Activated T-helper 17 cell treated with anti-CD3 and anti-CD28 coated beads, Interleukin-2, amount 50 U/mL, for 72 hours (primary cell): Measurements from ENCODE around the gene SPI1. TPM values are rescaled to one million over a fixed set of nuclear protein-coding genes. Genes with fewer than 3 reads are reported as not detected.
A peak's percentile ranks its signal among the peaks of the same experiment; 100 is the strongest.

Source experiments
- ATAC-seq: fragments of 150-1000 bp; cut with Tn5 transposase; replicated peaks from 2 replicates; pipeline ENCODE4 v1.10.0; 2021; ENCODE audit warnings: mild to moderate bottlenecking, moderate library complexity
- H3K27ac Mint-ChIP-seq: one replicate; pipeline ENCODE4 v1.8.0; 2022; ENCODE audit warnings: mixed read lengths
- H3K27me3 Mint-ChIP-seq: one replicate; pipeline ENCODE4 v1.8.0; 2022; ENCODE audit warnings: mixed read lengths
- H3K36me3 Mint-ChIP-seq: one replicate; pipeline ENCODE4 v1.8.0; 2022; ENCODE audit warnings: low read depth, mild to moderate bottlenecking, mixed read lengths
- H3K4me1 Mint-ChIP-seq: one replicate; pipeline ENCODE4 v1.8.0; 2022; ENCODE audit warnings: mixed read lengths
- H3K4me3 Mint-ChIP-seq: one replicate; pipeline ENCODE4 v1.8.0; 2022; ENCODE audit warnings: mild to moderate bottlenecking, mixed read lengths
- H3K9me3 Mint-ChIP-seq: one replicate; pipeline ENCODE4 v1.8.0; 2022; ENCODE audit warnings: mixed read lengths
- total RNA-seq, 2 donors: library from RNA; stranded (reverse); gene quantifications; one replicate each; pipeline ENCODE4 v1.2.3, GENCODE V29; 2022

SPI1 gene
- total RNA-seq, result under 1 TPM in 1 of 2 donors, not detected in 1; 0.21 TPM

DNA sequence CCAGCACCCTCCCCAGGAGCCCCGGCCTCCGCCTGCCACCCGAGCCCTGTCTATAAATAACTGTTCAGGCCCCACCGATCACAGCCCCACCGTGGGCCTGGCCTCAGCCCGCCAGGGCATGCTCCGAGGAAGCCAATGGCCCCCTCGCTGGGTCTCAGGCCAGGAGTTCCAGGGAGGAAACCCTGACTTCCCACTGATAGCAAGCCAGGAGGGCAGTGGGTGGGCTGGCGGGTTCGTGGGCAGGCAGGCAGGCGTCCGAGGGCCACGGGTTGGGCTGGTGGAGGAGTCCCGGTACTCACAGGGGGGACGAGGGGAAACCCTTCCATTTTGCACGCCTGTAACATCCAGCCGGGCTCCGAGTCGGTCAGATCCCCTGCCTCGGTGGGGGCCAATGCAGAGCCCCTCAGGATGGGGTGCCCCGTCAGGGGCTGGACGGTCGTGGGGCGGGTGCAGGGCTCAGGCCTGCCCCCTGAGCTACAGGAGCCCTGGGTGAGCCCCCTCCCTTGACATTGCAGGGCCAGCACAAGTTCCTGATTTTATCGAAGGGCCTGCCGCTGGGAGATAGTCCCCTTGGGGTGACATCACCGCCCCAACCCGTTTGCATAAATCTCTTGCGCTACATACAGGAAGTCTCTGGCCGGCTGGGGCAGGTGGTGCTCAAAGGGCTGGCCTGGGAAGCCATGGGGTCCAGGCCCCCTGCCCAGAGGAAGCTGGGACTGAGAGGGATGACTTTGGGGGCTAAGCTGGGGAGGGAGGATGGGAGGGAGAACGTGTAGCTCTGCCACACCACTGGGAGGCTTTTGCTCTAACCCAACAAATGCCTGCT, at the start of gene SPI1:
Gene SPI1, minus strand, starts transcription at position 538 of the 826 bp plus-strand sequence. Its CDS starts 194 bp downstream, at position 344.
- ATAC-seq, result no peak
- Mint-ChIP-seq H3K4me3 (no peak within 1 kb of the TSS), H3K4me1 (no peaks in the 10 kb centered on the region), H3K27ac (peak within 1 kb of the TSS; percentile 45), H3K36me3 (no peaks in the 10 kb centered on the region), H3K27me3 (no peaks in the 10 kb centered on the region), H3K9me3 (no peaks in the 10 kb centered on the region)

DNA sequence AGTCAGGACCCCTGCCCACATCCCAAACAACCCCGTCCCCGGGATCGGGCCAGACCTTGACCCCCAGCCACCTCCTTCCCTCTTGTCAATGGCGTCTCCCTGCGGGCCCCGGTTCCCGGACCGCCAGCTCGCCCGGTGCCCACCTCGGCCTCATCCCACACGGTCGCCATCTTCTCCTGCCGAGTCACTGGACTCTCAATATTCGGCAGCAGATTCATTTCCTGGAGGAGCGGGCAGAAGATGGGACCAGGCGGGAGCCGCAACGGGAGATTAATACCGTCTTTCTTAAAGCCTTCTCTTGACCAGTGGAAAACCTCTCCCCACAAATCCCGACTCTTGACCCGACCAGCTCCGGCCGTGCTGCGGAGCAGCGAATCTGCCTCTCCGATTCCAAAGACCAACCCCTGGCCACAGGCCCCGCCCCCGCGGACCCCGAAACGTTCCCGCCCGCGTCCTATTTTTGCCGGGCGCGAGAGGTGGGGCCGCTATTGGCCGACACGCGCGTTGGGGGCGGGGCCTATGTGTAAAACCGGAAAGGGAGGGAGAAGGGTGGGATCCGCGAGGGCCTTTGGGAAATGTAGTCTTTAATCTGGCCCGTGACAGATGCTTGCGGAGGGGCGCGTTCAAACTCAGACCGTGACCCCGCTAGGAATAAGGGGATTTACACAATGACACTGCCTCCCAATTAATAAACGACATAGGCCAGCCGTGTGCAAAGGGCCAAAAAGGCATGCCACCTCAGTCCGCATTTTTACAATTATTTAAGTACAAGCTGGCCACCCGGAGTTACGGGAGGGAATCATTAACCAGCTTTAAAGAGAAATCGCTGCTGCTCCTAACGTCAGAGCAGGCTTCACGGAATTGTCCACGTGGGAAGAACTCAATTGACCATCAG, 48.0 kb upstream of the SPI1 start, which contains the start of gene PSMC3:
Gene PSMC3, minus strand, starts transcription at position 378 of the 895 bp plus-strand sequence. Its CDS starts 160 bp downstream, at position 218.
- Mint-ChIP-seq H3K9me3 (no peaks in the 10 kb centered on the region), H3K27ac (peak within 1 kb of the TSS; percentile 100), H3K27me3 (no peaks in the 10 kb centered on the region), H3K4me1 (peaks cover 9% of the 10 kb centered on the region), H3K4me3 (peak within 1 kb of the TSS; percentile 99), H3K36me3 (peaks cover 52% of the 10 kb centered on the region)
- ATAC-seq, result peak; percentile 97

DNA sequence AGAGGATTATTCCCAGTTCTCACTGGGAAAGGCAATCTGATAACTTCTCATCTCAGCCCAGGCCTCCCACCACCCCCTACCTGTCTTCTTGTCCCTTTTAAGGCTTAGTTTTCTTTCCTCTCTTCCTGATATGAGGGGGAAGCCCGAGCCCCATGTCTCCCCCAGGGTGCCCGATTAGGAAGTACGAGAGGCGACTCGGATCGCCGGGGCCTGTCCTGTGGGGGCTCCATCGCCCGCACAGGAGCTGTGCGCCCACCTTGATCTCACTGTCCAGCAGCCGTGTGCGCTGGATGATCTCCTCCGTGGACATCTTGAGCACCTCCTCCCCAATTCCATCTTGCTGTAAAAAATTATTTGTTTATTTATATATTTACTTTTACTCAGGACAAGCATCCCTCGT, 47.3 kb upstream of the SPI1 start:
- ATAC-seq, result no peak
- Mint-ChIP-seq H3K4me1 (peaks cover 9% of the 10 kb centered on the region), H3K9me3 (no peaks in the 10 kb centered on the region), H3K27me3 (no peaks in the 10 kb centered on the region), H3K27ac (peak overlapping the region; percentile 100), H3K36me3 (peaks cover 59% of the 10 kb centered on the region), H3K4me3 (peak overlapping the region; percentile 99)

DNA sequence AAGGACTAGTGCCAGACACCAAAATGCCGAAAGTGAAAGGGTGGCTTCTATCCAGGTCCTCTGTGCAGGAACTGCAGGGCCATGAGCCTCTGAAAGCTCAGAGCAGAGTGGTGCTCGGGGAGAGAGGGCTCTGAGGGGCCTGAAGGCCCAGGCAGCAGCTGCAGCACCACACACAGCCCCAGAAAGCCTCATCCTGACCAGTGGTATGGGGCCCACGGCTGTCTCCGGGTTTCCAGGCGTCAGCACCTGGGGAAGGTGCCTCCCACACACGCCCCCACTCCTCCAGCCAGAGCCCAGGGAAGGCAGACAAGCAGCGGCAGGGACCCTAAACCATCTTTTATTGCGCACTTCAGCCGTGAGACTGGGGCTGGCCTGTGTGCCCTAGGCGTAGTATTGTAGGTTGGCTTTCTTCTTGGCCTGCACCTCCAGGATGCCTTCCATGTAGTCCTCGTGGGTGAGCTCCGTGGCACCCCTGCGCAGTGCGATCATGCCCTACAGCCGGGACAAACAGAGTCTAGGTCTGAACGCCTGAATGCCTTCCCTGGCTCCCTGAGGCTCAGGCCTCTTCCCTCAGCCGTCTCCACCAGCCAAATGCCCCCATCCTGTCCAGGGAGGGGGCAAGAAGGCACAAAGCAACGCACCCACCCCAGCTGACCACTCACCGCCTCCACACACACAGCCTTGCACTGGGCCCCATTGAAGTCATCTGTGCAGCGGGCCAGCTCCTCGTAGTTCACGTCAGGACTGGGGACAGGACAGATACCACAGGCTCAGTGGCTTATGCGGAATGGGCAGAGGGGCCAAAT, 40.3 kb upstream of the SPI1 start:
- H3K9me3 Mint-ChIP-seq, result no peaks in the 10 kb centered on the region
- H3K36me3 Mint-ChIP-seq, result peaks cover 79% of the 10 kb centered on the region
- no peak for ATAC-seq
- H3K4me3 Mint-ChIP-seq, result no peak overlapping the region
- peaks cover 3% of the 10 kb centered on the region for H3K4me1 Mint-ChIP-seq
- peak overlapping the region; percentile 66 for H3K27ac Mint-ChIP-seq
- H3K27me3 Mint-ChIP-seq, result no peaks in the 10 kb centered on the region

DNA sequence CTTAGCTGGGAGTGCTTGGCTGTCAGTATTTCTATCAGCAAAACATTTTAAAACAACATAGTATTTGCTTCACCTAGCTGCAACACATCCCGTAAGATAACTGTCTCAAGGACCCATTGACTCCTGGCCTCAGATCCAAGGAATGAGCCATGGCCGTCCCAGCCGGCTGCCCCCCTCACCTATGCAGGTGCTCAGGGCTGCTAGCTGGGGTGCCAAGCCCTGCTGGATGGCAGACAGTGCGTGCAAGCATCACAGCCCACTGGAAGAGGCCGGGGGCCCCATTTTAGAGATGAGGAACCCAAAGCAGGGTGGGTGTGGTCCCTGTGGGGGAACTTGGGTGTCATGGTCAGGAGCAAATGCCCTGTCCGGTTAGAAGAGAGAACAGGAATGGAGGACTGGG, 39.4 kb upstream of the SPI1 start:
- H3K4me1 Mint-ChIP-seq, result peaks cover 3% of the 10 kb centered on the region

DNA sequence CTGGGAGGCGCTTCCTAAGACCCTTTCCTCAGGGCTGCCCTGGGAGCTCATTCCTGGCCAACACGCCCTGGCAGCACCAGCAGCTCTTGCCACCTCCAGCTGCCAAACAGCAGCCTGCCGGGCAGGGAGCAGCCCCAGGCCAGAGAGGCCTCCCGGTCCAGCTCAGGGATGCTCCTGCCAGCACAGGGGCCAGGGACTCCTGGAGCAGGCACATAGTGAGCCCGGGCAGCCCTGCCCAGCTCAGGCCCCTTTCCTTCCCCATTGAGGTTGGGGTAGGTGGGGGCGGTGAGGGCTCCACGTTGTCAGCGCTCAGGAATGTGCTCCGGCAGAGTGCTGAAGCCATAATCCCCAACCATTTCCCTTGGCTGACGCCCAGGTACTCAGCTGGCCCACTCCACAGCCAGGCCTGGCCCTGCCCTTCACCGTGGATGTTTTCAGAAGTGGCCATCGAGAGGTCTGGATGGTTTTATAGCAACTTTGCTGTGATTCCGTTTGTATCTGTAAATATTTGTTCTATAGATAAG, 37.7 kb upstream of the SPI1 start:
- ATAC-seq, result no peak
- peaks cover 59% of the 10 kb centered on the region for H3K36me3 Mint-ChIP-seq
- no peak overlapping the region for H3K4me3 Mint-ChIP-seq
- H3K27me3 Mint-ChIP-seq, result no peaks in the 10 kb centered on the region
- H3K4me1 Mint-ChIP-seq, result peaks cover 3% of the 10 kb centered on the region
- no peaks in the 10 kb centered on the region for H3K9me3 Mint-ChIP-seq
- no peak overlapping the region for H3K27ac Mint-ChIP-seq

More for the DNA sequence above, 39.4 kb upstream of the SPI1 start:
- H3K4me3 Mint-ChIP-seq, result no peak overlapping the region
- no peak for ATAC-seq
- H3K27me3 Mint-ChIP-seq, result no peaks in the 10 kb centered on the region
- no peaks in the 10 kb centered on the region for H3K9me3 Mint-ChIP-seq
- H3K27ac Mint-ChIP-seq, result peak overlapping the region; percentile 66
- peaks cover 76% of the 10 kb centered on the region for H3K36me3 Mint-ChIP-seq

DNA sequence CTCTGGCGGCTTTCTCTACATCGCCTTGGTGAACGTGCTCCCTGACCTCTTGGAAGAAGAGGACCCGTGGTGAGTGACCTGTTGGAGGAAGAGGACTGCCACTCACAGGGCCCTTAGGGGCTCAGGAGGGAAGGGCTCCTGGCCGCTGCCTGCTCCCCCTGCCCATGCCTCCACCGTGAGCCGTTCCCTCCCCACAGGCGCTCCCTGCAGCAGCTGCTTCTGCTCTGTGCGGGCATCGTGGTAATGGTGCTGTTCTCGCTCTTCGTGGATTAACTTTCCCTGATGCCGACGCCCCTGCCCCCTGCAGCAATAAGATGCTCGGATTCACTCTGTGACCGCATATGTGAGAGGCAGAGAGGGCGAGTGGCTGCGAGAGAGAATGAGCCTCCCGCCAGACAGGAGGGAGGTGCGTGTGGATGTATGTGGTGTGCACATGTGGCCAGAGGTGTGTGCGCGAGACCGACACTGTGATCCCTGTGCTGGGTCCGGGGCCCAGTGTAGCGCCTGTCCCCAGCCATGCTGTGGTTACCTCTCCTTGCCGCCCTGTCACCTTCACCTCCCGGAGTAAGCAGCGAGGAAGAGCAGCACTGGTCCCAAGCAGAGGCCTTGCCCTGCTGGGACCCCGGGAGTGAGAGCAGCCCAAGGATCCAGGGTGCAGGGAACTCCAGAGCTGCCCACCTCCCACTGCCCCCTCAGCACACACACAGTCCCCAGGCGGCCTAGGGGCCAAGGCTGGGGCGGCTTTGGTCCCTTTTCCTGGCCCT, 36.9 kb upstream of the SPI1 start:
- Mint-ChIP-seq H3K4me3 (no peak overlapping the region), H3K36me3 (peaks cover 51% of the 10 kb centered on the region), H3K9me3 (no peaks in the 10 kb centered on the region), H3K27me3 (no peaks in the 10 kb centered on the region), H3K27ac (no peak overlapping the region), H3K4me1 (peaks cover 3% of the 10 kb centered on the region)
- no peak for ATAC-seq

DNA sequence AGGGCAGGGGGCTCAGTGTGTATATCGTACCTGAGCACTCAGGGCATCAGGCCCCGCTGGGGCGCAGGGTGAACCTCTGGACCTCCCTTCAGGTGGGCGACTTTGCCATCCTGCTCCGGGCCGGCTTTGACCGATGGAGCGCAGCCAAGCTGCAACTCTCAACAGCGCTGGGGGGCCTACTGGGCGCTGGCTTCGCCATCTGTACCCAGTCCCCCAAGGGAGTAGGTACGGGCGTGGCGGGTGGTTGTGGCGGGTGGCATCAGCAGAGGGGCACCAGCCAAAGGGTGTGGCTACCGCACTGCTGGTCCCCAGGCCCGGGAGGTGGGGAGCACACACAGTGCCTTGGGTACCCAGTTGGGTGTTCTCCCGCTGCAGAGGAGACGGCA, 36.3 kb upstream of the SPI1 start:
- no peak for ATAC-seq

DNA sequence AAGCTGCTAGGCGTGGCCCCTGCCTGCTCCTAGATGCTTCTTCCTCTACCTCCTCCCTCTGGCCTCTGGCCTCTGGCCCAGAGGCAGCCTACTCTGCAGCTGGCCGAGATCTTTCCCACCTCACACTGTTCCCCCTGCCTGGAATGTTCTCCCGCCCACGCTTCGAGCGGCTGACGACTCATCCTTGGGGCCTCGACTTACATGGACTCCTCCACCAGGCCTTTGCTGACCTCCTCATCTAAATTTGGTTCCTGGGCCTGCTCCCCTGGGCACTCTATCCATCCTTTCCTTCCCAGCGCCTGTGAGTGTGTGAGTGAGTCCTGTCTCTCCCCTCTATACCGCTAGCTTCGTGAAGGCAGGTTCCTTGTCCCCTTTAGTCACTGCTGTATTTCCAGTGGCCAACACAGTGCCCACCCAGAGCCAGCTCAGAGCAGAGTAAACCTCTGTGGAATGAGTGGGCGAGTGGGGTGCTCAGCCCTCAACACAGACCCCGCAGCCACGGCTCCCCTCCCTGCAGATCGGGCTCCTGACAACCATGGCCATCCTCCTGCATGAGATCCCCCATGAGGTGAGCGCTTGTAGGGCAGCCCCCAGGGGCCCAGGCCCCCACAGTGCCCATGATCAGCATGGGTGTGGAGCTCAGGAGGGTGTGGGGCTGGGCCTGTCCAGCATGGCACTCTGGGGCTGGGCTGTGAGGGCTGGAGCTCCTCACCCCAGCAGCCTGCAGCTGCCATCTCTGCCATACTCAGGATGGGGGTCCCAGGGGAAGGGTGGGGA, 35.7 kb upstream of the SPI1 start:
- Mint-ChIP-seq H3K27ac (peak overlapping the region; percentile 64), H3K4me3 (no peak overlapping the region), H3K9me3 (no peaks in the 10 kb centered on the region), H3K4me1 (peaks cover 3% of the 10 kb centered on the region), H3K36me3 (peaks cover 39% of the 10 kb centered on the region), H3K27me3 (no peaks in the 10 kb centered on the region)
- ATAC-seq, result no peak

More for the DNA sequence above, 36.3 kb upstream of the SPI1 start:
- Mint-ChIP-seq H3K4me3 (no peak overlapping the region), H3K27ac (no peak overlapping the region), H3K4me1 (peaks cover 3% of the 10 kb centered on the region), H3K36me3 (peaks cover 45% of the 10 kb centered on the region), H3K27me3 (no peaks in the 10 kb centered on the region), H3K9me3 (no peaks in the 10 kb centered on the region)

DNA sequence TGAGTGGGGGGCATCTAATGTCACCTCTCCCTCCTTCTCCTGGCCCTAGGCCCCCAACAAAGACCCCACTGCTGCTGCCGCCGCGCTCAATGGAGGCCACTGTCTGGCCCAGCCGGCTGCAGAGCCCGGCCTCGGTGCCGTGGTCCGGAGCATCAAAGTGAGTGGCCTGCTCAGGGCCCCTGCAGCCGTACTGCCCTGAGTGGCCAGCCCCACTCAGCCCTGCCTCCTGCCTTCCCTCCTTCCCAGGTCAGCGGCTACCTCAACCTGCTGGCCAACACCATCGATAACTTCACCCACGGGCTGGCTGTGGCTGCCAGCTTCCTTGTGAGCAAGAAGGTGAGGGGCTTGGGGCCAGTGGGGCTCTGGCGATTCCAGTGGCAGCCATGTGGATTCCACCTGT, 35.0 kb upstream of the SPI1 start:
- H3K4me3 Mint-ChIP-seq, result no peak overlapping the region
- H3K27me3 Mint-ChIP-seq, result no peaks in the 10 kb centered on the region

DNA sequence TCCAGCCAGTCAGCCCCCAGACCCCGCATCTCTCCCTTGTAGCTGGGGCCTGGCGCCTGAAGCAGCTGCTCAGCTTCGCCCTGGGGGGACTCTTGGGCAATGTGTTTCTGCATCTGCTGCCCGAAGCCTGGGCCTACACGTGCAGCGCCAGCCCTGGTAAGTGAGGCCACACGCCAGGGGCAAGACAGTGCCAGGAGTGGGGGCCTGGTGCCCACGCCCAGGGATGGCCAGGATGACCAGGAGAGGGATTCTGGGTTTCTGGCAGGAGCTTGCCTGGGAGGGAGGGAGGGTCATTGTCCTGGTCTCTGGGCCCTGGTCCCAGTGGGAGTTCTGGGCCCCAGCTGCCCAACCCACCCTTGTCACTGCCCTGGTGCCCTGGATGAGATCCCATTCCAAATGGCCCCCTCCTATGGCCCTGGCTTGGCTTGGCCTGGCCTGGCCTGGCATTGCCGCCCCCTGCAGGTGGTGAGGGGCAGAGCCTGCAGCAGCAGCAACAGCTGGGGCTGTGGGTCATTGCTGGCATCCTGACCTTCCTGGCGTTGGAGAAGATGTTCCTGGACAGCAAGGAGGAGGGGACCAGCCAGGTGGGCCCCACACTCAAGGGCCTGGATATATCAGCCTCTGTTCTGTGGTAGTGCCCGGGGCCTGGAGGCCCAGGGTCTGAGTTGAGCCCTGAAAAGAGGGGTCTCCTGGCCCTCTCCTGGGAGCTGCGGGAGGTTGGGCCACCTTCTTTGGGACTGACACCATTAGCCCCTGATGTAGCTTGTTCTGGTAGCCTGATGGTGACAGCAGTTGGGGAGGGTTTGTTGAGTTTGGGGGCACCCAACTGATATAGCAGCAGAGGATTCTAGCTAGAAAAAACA, 33.8 kb upstream of the SPI1 start:
- no peak for ATAC-seq
- no peaks in the 10 kb centered on the region for H3K27me3 Mint-ChIP-seq

More for the DNA sequence above, 35.0 kb upstream of the SPI1 start:
- peaks cover 32% of the 10 kb centered on the region for H3K36me3 Mint-ChIP-seq
- H3K27ac Mint-ChIP-seq, result peak overlapping the region; percentile 64
- H3K4me1 Mint-ChIP-seq, result peaks cover 3% of the 10 kb centered on the region
- no peaks in the 10 kb centered on the region for H3K9me3 Mint-ChIP-seq
- ATAC-seq, result no peak

More for the DNA sequence above, 33.8 kb upstream of the SPI1 start:
- Mint-ChIP-seq H3K4me1 (peaks cover 8% of the 10 kb centered on the region), H3K9me3 (no peaks in the 10 kb centered on the region), H3K27ac (no peak overlapping the region), H3K4me3 (no peak overlapping the region), H3K36me3 (peaks cover 22% of the 10 kb centered on the region)
